Ishikawa (cell line): Measurements from ENCODE around the gene ADAM17.

Source experiments
- TEAD4 ChIP-seq: IDR thresholded peaks from 2 replicates; pipeline ENCODE4 v1.6.1; 2012
- YY1 ChIP-seq: IDR thresholded peaks from 2 replicates; pipeline ENCODE4 v1.6.1; 2012; ENCODE audit warnings: low read depth
- TF ChIP-seq, protein P1 (sequence below): IDR thresholded peaks from 2 replicates; pipeline ENCODE4 v1.6.1; 2012; ENCODE audit warnings: low read depth, mild to moderate bottlenecking

- TF ChIP-seq, protein P1, sequence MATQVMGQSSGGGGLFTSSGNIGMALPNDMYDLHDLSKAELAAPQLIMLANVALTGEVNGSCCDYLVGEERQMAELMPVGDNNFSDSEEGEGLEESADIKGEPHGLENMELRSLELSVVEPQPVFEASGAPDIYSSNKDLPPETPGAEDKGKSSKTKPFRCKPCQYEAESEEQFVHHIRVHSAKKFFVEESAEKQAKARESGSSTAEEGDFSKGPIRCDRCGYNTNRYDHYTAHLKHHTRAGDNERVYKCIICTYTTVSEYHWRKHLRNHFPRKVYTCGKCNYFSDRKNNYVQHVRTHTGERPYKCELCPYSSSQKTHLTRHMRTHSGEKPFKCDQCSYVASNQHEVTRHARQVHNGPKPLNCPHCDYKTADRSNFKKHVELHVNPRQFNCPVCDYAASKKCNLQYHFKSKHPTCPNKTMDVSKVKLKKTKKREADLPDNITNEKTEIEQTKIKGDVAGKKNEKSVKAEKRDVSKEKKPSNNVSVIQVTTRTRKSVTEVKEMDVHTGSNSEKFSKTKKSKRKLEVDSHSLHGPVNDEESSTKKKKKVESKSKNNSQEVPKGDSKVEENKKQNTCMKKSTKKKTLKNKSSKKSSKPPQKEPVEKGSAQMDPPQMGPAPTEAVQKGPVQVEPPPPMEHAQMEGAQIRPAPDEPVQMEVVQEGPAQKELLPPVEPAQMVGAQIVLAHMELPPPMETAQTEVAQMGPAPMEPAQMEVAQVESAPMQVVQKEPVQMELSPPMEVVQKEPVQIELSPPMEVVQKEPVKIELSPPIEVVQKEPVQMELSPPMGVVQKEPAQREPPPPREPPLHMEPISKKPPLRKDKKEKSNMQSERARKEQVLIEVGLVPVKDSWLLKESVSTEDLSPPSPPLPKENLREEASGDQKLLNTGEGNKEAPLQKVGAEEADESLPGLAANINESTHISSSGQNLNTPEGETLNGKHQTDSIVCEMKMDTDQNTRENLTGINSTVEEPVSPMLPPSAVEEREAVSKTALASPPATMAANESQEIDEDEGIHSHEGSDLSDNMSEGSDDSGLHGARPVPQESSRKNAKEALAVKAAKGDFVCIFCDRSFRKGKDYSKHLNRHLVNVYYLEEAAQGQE, result no peak
- no peak for TF ChIP-seq TEAD4
- no peak for TF ChIP-seq YY1
Observed at GRCh38 chr2:9518780-9519179, 36.9 kb downstream of the ADAM17 start.
